T-helper 2 cell (primary cell): ENCODE measurements around the gene POLR1A.
A peak's percentile ranks its signal among the peaks of the same experiment; 100 is the strongest.

Experiments used
- DNase-seq, 5 experiments: peaks; one replicate each; pipeline versions ENCODE4 v3.0.0 to v3.0.0-alpha.2; 2012 to 2022

POLR1A gene

GRCh38 chr2:86021396-86022378, 84.0 kb downstream of the POLR1A start:
- no peak for DNase-seq

GRCh38 chr2:86020984-86021383, 84.7 kb downstream of the POLR1A start:
- DNase-seq: no peak

- DNase-seq: no peak
These were observed 86.6 kb downstream of the POLR1A start for GRCh38 chr2:86019121-86019520.

- DNase-seq: no peak
These were observed 87.5 kb downstream of the POLR1A start for GRCh38 chr2:86017901-86018896.

GRCh38 chr2:86016581-86016980, 89.1 kb downstream of the POLR1A start:
- DNase-seq: no peak

- no peak for DNase-seq
These were observed 90.0 kb downstream of the POLR1A start for GRCh38 chr2:86015699-86016098.

GRCh38 chr2:86015006-86015405, 90.7 kb downstream of the POLR1A start:
- DNase-seq: no peak

GRCh38 chr2:86014493-86014892, 91.2 kb downstream of the POLR1A start:
- DNase-seq: no peak

GRCh38 chr2:86012007-86012712, 93.5 kb downstream of the POLR1A start:
- DNase-seq: no peak

GRCh38 chr2:86011449-86011941, 94.2 kb downstream of the POLR1A start:
- no peak for DNase-seq

- no peak for DNase-seq
These were observed 95.6 kb downstream of the POLR1A start for GRCh38 chr2:86010083-86010482.

GRCh38 chr2:86006524-86006923, 99.2 kb downstream of the POLR1A start:
- no peak for DNase-seq

- no peak for DNase-seq
These were observed 101.7 kb downstream of the POLR1A start for GRCh38 chr2:86003967-86004366.

- no peak for DNase-seq
These were observed 102.6 kb downstream of the POLR1A start for GRCh38 chr2:86003104-86003503.

GRCh38 chr2:86002375-86002774, 103.3 kb downstream of the POLR1A start:
- no peak for DNase-seq

GRCh38 chr2:86001326-86001725, 104.4 kb downstream of the POLR1A start:
- DNase-seq: no peak

GRCh38 chr2:86000938-86001312, 104.8 kb downstream of the POLR1A start:
- no peak for DNase-seq

GRCh38 chr2:86000131-86000937, 105.4 kb downstream of the POLR1A start:
- DNase-seq: no peak

GRCh38 chr2:85999061-85999831, 106.4 kb downstream of the POLR1A start:
- peak in 2 of 5 experiments; percentile 13 to 85 for DNase-seq
